ENCODE measurements around the gene SLC38A4.

- TF ChIP-seq ZBTB7A (IDR thresholded peaks at IDR 0.05; ENCODE audit: low read depth) (no peak), YY1 (IDR thresholded peaks at IDR 0.05; ENCODE audit: low read depth) (no peak), RAD21 (IDR thresholded peaks at IDR 0.05; ENCODE audit: low read depth) (no peak), EGR1 (IDR thresholded peaks at IDR 0.05) (no peak), NFIC (IDR thresholded peaks at IDR 0.05) (no peak), REST (IDR thresholded peaks at IDR 0.05; ENCODE audit: low read depth) (no peak), CEBPB (IDR thresholded peaks at IDR 0.05) (no peak), TEAD4 (IDR thresholded peaks at IDR 0.05) (no peak), EP300 (IDR thresholded peaks at IDR 0.05; ENCODE audit: borderline replicate concordance) (no peak), TAF1 (IDR thresholded peaks at IDR 0.05; ENCODE audit: low read depth) (no peak)
Measured at GRCh38 chr12:46790066-46790465, 35.7 kb downstream of the SLC38A4 start.

Measured in Ishikawa (cell line).